Measurements from ENCODE around the gene TMEM132D.

TMEM132D gene

DNA sequence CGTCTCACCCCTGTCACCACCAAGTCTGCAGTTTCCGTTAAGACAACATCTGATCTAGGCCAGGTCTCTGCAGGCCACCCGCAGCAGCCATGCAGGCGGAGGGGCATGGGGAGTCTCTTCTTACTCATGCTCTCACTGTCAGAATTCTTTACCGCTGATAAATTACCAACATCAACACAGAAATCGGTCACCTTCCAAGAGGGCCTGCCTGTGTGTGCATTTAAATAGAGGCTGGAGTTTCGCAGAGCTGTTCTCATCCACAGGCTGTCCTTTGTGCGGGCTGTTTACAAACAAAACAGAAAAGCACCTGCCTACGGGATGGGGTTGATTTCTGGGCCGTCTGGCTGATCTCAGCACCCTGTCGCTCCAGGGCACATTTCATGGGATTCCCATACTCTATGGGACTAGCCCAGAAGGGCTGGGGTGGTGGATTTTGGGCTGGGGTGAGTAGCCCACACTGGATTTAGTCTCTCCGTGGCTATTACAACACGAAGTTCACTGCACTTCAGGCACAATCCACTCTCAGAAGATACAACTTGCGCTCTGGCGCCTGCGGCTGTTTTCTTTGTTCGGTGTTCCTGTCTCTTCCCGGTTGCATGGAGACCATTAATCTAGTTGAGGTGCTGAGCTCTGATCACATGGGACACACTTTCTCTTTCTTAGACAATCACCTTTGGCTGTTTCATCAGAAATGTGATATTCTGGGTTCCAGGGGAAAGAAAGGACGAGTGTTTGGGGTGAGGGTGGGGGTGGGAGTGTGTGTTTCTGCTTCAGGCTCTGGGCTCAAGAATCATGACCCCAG, 719.5 kb downstream of the TMEM132D start:
- no peaks in the 10 kb centered on the region for H3K27me3 ChIP-seq (replicated peaks; ENCODE audit: control insufficient read depth, insufficient read depth, low read length)
- H3K4me3 ChIP-seq (replicated peaks; ENCODE audit: low read depth, low read length), result no peak overlapping the region
- H3K36me3 ChIP-seq (ENCODE audit: control insufficient read depth, insufficient read depth, low read length), result no peaks in the 10 kb centered on the region
- TF ChIP-seq, protein P1, sequence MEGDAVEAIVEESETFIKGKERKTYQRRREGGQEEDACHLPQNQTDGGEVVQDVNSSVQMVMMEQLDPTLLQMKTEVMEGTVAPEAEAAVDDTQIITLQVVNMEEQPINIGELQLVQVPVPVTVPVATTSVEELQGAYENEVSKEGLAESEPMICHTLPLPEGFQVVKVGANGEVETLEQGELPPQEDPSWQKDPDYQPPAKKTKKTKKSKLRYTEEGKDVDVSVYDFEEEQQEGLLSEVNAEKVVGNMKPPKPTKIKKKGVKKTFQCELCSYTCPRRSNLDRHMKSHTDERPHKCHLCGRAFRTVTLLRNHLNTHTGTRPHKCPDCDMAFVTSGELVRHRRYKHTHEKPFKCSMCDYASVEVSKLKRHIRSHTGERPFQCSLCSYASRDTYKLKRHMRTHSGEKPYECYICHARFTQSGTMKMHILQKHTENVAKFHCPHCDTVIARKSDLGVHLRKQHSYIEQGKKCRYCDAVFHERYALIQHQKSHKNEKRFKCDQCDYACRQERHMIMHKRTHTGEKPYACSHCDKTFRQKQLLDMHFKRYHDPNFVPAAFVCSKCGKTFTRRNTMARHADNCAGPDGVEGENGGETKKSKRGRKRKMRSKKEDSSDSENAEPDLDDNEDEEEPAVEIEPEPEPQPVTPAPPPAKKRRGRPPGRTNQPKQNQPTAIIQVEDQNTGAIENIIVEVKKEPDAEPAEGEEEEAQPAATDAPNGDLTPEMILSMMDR (IDR thresholded peaks at IDR 0.05; ENCODE audit: insufficient read depth, low read length, poor library complexity, severe bottlenecking), result no peak
- no peak for DNase-seq (ENCODE audit: extremely low read depth, insufficient read length)

GRCh38 chr12:129179941-129180553, 723.8 kb downstream of the TMEM132D start:
- TF ChIP-seq, protein P1 (IDR thresholded peaks at IDR 0.05; ENCODE audit: insufficient read depth, low read length, poor library complexity, severe bottlenecking), result no peak
- Histone ChIP-seq H3K4me3 (replicated peaks; ENCODE audit: low read depth, low read length) (no peak overlapping the region), H3K27me3 (replicated peaks; ENCODE audit: control insufficient read depth, insufficient read depth, low read length) (no peaks in the 10 kb centered on the region), H3K36me3 (ENCODE audit: control insufficient read depth, insufficient read depth, low read length) (no peaks in the 10 kb centered on the region)
- DNase-seq (ENCODE audit: extremely low read depth, insufficient read length), result no peak

GRCh38 chr12:129169928-129170327, 733.9 kb downstream of the TMEM132D start:
- no peaks in the 10 kb centered on the region for H3K36me3 ChIP-seq (ENCODE audit: control insufficient read depth, insufficient read depth, low read length)
- no peak for DNase-seq (ENCODE audit: extremely low read depth, insufficient read length)

GRCh38 chr12:129163861-129164260, 740.0 kb downstream of the TMEM132D start:
- no peak overlapping the region for H3K4me3 ChIP-seq (replicated peaks; ENCODE audit: low read depth, low read length)
- H3K27me3 ChIP-seq (replicated peaks; ENCODE audit: control insufficient read depth, insufficient read depth, low read length), result no peaks in the 10 kb centered on the region
- TF ChIP-seq, protein P1 (IDR thresholded peaks at IDR 0.05; ENCODE audit: insufficient read depth, low read length, poor library complexity, severe bottlenecking), result no peak
- H3K36me3 ChIP-seq (ENCODE audit: control insufficient read depth, insufficient read depth, low read length), result no peaks in the 10 kb centered on the region
- DNase-seq (ENCODE audit: extremely low read depth, insufficient read length), result no peak

More at GRCh38 chr12:129169928-129170327, 733.9 kb downstream of the TMEM132D start:
- no peak overlapping the region for H3K4me3 ChIP-seq (replicated peaks; ENCODE audit: low read depth, low read length)
- TF ChIP-seq, protein P1 (IDR thresholded peaks at IDR 0.05; ENCODE audit: insufficient read depth, low read length, poor library complexity, severe bottlenecking), result no peak
- H3K27me3 ChIP-seq (replicated peaks; ENCODE audit: control insufficient read depth, insufficient read depth, low read length), result no peaks in the 10 kb centered on the region

GRCh38 chr12:129163461-129163860, 740.4 kb downstream of the TMEM132D start:
- DNase-seq (ENCODE audit: extremely low read depth, insufficient read length), result no peak
- H3K4me3 ChIP-seq (replicated peaks; ENCODE audit: low read depth, low read length), result no peak overlapping the region
- no peaks in the 10 kb centered on the region for H3K27me3 ChIP-seq (replicated peaks; ENCODE audit: control insufficient read depth, insufficient read depth, low read length)
- H3K36me3 ChIP-seq (ENCODE audit: control insufficient read depth, insufficient read depth, low read length), result no peaks in the 10 kb centered on the region
- TF ChIP-seq, protein P1 (IDR thresholded peaks at IDR 0.05; ENCODE audit: insufficient read depth, low read length, poor library complexity, severe bottlenecking), result no peak

All from GM06990 (cell line).